HepG2 (cell line): Measurements from ENCODE around the gene ANTKMT. TPM values are rescaled to one million over a fixed set of nuclear protein-coding genes. Genes with fewer than 3 reads are reported as not detected.
A peak's percentile ranks its signal among the peaks of the same experiment; 100 is the strongest.

Experiments
- ATAC-seq: fragments of 200-7000 bp; cut with Tn5 transposase; 3 replicates; pipeline ENCODE4 v1.9.1; 2020; ENCODE audit warnings: mild to moderate bottlenecking, moderate library complexity
- BruUV-seq: library from RNA; stranded (reverse); fragments of 400-500 nt; replicated peaks from 2 replicates; lab custom pipeline; 2021; lab: Mats Ljungman, UMichigan
- CTCF ChIA-PET: fragments of 300-600 bp; formaldehyde crosslinking; extraction: SDS; loops from one replicate; lab custom pipeline; 2021; ENCODE audit warnings: low total read pairs, inconsistent platforms, low intra/inter-chr PET ratio; lab: Yijun Ruan, JAX
- POLR2A ChIA-PET: fragments of 350-600 bp; sonication (Branson Sonifier 250); formaldehyde crosslinking; loops from one replicate; lab custom pipeline; 2020; ENCODE audit warnings: antibody characterized with exemption, inconsistent platforms; lab: Yijun Ruan, JAX
- DNase-seq: peaks from one replicate; pipeline ENCODE4 v3.0.0-alpha.2; 2015; ENCODE audit warnings: low spot score
- FAIRE-seq: peaks from 3 replicates; lab custom pipeline; 2011; peaks lifted over from hg19 to GRCh38; lab: Jason Lieb, UNC
- H2AFZ ChIP-seq: one replicate; pipeline ENCODE4 v1.6.1; 2011; ENCODE audit warnings: low read length, inconsistent platforms
- H3K27ac ChIP-seq: fragments of 300-600 bp; 3 replicates; pipeline ENCODE4 v1.8.0; 2011; ENCODE audit warnings: mixed run types, mild to moderate bottlenecking, mixed read lengths, low read length, inconsistent platforms; ENCODE audit not compliant: insufficient read depth; ENCODE audit errors: extremely low read length
- H3K27me3 ChIP-seq, 2 experiments: fragments of 200-600 bp in 1 of 2; 2 replicates in 1 of 2; 3 replicates in 1 of 2; pipeline versions ENCODE4 v1.6.0 to v1.8.0; 2011; ENCODE audit warnings: low read length in 2 of 2, mild to moderate bottlenecking in 2 of 2, moderate library complexity in 2 of 2, inconsistent platforms in 1 of 2; ENCODE audit not compliant: insufficient read depth in 2 of 2, control insufficient read depth in 1 of 2
- H3K36me3 ChIP-seq, 2 experiments: fragments of 200-600 bp in 1 of 2; replicated peaks in 1 of 2; 2 replicates in 1 of 2; 3 replicates in 1 of 2; pipeline versions ENCODE4 v1.5.1 to v1.8.0; 2011; ENCODE audit warnings: low read length in 2 of 2, inconsistent platforms in 1 of 2; ENCODE audit not compliant: insufficient read depth in 2 of 2, control insufficient read depth in 1 of 2
- H3K4me1 ChIP-seq: 2 replicates; pipeline ENCODE4 v1.5.1; 2012; ENCODE audit warnings: low read length, inconsistent platforms; ENCODE audit not compliant: insufficient read depth
- H3K4me2 ChIP-seq: 2 replicates; pipeline ENCODE4 v1.6.0; 2011; ENCODE audit warnings: low read depth, low read length, inconsistent platforms
- H3K4me3 ChIP-seq, 3 experiments: fragments of 200-600 bp in 1 of 3; sonication (generic), shearing (Covaris generic) in 1 of 3; replicated peaks in 1 of 3; 2 replicates each; pipeline ENCODE4 v1.5.1; 2011 to 2016; ENCODE audit warnings: low read length in 3 of 3, inconsistent platforms in 2 of 3, low read depth in 2 of 3, mild to moderate bottlenecking in 2 of 3, control low read depth in 1 of 3, mixed read lengths in 1 of 3; ENCODE audit not compliant: insufficient read depth in 1 of 3
- H3K79me2 ChIP-seq: one replicate; pipeline ENCODE4 v1.6.1; 2011; ENCODE audit warnings: low read length, inconsistent platforms; ENCODE audit not compliant: insufficient read depth
- H3K9ac ChIP-seq: 2 replicates; pipeline ENCODE4 v1.6.0; 2011; ENCODE audit warnings: mild to moderate bottlenecking, low read depth, low read length, inconsistent platforms; ENCODE audit not compliant: insufficient read depth
- H3K9me3 ChIP-seq: 2 replicates; pipeline ENCODE4 v1.5.1; 2012; ENCODE audit warnings: mild to moderate bottlenecking, low read length
- H4K20me1 ChIP-seq: 2 replicates; pipeline ENCODE4 v1.6.0; 2011; ENCODE audit warnings: inconsistent platforms, mild to moderate bottlenecking, low read length, moderate library complexity; ENCODE audit not compliant: insufficient read depth
- CHCHD3 ChIP-seq: sonication (generic); formaldehyde crosslinking; IDR thresholded peaks from 2 replicates; pipeline ENCODE4 v1.8.0; 2022; ENCODE audit warnings: mild to moderate bottlenecking, missing genetic modification reagents, moderate library complexity
- EED ChIP-seq: sonication (generic); formaldehyde crosslinking; IDR thresholded peaks from 2 replicates; pipeline ENCODE4 v1.5.0; 2020; ENCODE audit warnings: mild to moderate bottlenecking, missing genetic modification reagents
- PCBP1 ChIP-seq: fragments of 200-400 bp; formaldehyde crosslinking; IDR thresholded peaks from 2 replicates; pipeline ENCODE4 v1.6.1; 2017; ENCODE audit warnings: mild to moderate bottlenecking, low read depth, low read length, borderline replicate concordance
- RFX5 ChIP-seq: IDR thresholded peaks from 2 replicates; pipeline ENCODE4 v1.6.1; 2011; ENCODE audit warnings: low read depth, low read length, improper control_type of control experiment
- SOX13 ChIP-seq, 3 experiments: fragments of 450-650 bp in 1 of 3; sonication (generic) in 1 of 3; formaldehyde crosslinking in 1 of 3; IDR thresholded peaks in 2 of 3; conservative IDR thresholded peaks in 1 of 3; 2 replicates each; pipeline versions ENCODE4 v1.5.0 to v1.6.1; 2016 to 2020; ENCODE audit warnings: antibody characterized with exemption in 1 of 3, mild to moderate bottlenecking in 1 of 3, missing compliant biosample characterization in 1 of 3, missing genetic modification reagents in 1 of 3, moderate library complexity in 1 of 3
- ZBTB8A ChIP-seq: sonication (generic); formaldehyde crosslinking; IDR thresholded peaks from 2 replicates; pipeline ENCODE4 v1.4.0; 2020; ENCODE audit warnings: mild to moderate bottlenecking, low read depth, missing genetic modification reagents, borderline replicate concordance
- ZNF138 ChIP-seq: sonication (generic); formaldehyde crosslinking; IDR thresholded peaks from 2 replicates; pipeline ENCODE4 v1.5.0; 2020; ENCODE audit warnings: mild to moderate bottlenecking, low read depth, missing genetic modification reagents
- ZNF350 ChIP-seq: sonication (generic); formaldehyde crosslinking; IDR thresholded peaks from 2 replicates; pipeline ENCODE4 v1.4.0; 2020; ENCODE audit warnings: mild to moderate bottlenecking, low read depth, missing genetic modification reagents, borderline replicate concordance
- ZNF484 ChIP-seq: sonication (generic); formaldehyde crosslinking; IDR thresholded peaks from 2 replicates; pipeline ENCODE4 v1.5.1; 2020; ENCODE audit warnings: mild to moderate bottlenecking, low read depth, missing genetic modification reagents, borderline replicate concordance
- ZNF557 ChIP-seq: sonication (generic); formaldehyde crosslinking; IDR thresholded peaks from 2 replicates; pipeline ENCODE4 v1.4.0; 2020; ENCODE audit warnings: missing genetic modification reagents
- ZNF572 ChIP-seq: sonication (generic); formaldehyde crosslinking; IDR thresholded peaks from 2 replicates; pipeline ENCODE4 v1.5.1; 2020; ENCODE audit warnings: mild to moderate bottlenecking, missing genetic modification reagents
- WGBS: methylation state at CpG from one replicate; pipeline ENCODE4 v1.1.6; 2017; ENCODE audit warnings: low lambda C conversion rate; 5-methylcytosine and 5-hydroxymethylcytosine counted together
- in situ Hi-C: cut with HindIII; loops from 2 replicates; pipeline ENCODE4 v1.10.0; 2017; ENCODE audit warnings: low pct_unique_long_range_greater_than_20kb; ENCODE audit not compliant: extremely low pct_ligation_motif_present
- intact Hi-C: fragments of 100-400 bp; cut with micrococcal nuclease; formaldehyde crosslinking; loops from one replicate; pipeline ENCODE4 v1.10.0; 2022; ENCODE audit not compliant: unreplicated experiment
- polyA plus RNA-seq, 8 experiments: library from polyadenylated mRNA; depleted of rRNA in 3 of 8; stranded (reverse) in 7 of 8; unstranded in 1 of 8; fragments of >200 nt; fragmentation: Illumina TruSeq in 4 of 8; extraction: Trizol in 4 of 8; gene quantifications; 2 replicates each; pipeline versions ENCODE4 v1.2.1 to v1.2.3, GENCODE V29; 2011 to 2016; ENCODE audit warnings: low read depth in 4 of 8, missing spikeins in 1 of 8, mixed read lengths in 1 of 8; ENCODE audit not compliant: insufficient read depth in 1 of 8
- total RNA-seq, 5 experiments: library from RNA; depleted of rRNA; stranded (reverse); fragments of >200 nt; fragmentation: Illumina TruSeq; extraction: Trizol; gene quantifications; 2 replicates each; pipeline ENCODE4 v1.2.3, GENCODE V29; 2016; ENCODE audit warnings: low read depth in 1 of 5
- TF ChIP-seq, protein P1 (sequence below): sonication (generic); formaldehyde crosslinking; IDR thresholded peaks from 2 replicates; pipeline ENCODE4 v1.4.0; 2020; ENCODE audit warnings: missing genetic modification reagents
- TF ChIP-seq, protein P2 (sequence below): IDR thresholded peaks from 2 replicates; pipeline ENCODE4 v1.6.1; 2012; ENCODE audit warnings: inconsistent platforms
- TF ChIP-seq, protein P3 (sequence below): sonication (generic); formaldehyde crosslinking; IDR thresholded peaks from 2 replicates; pipeline ENCODE4 v1.5.1; 2020; ENCODE audit warnings: mild to moderate bottlenecking, missing genetic modification reagents
- TF ChIP-seq, protein P4 (sequence below): IDR thresholded peaks from 2 replicates; pipeline ENCODE4 v1.6.1; 2016; ENCODE audit warnings: missing compliant biosample characterization, missing genetic modification reagents, borderline replicate concordance

Gene ANTKMT
- total and polyA plus RNA-seq, 2 of the 13 experiments (the other 11 are each of a cell fraction or from before 2014, with no cell fraction given): 7.5 to 47.8 TPM

DNA sequence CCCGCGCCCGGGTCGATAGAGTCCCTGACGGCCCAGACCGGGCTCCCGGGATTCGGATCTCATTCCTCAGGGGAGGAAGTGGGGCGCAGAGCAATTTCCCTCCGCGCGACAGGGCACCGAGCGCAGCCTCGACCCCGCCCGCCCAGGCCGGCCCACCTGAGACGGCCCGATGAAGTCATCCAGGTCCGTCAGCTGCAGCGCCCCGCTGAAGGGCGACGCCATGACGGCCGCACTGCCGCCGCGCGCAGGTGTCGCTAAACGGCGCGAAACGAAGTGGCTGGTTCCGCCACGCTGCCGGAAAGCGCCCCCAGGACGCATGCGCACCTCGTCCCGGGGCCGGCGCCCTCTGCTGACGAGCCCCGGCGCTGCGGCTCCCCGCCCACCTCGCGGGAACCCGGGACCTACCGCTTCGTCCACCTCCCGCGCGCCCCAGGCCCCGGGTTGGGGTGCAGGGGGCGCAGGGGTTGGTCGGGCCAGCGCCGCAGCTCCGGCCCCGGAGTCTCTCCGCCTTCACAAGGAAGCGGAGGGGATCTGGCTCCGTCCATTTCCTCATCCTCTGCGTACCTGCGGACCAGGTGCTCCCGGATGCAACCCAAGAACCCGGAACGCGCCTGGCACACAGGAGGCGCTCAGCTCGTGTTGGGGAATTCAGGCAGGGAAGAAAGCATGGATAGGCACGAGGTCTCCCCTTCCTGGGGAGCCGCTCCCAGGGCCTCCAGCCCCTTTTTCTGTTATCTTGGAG lies 20.0 kb downstream of the ANTKMT start, which contains the start of gene CIAO3:
CIAO3 (minus strand) TSS at position 234 of the 742 bp plus-strand sequence; CDS start at position 222, 12 bp downstream.
- H3K4me1 ChIP-seq: peaks cover 18% of the 10 kb centered on the region
- BruUV-seq: no TSS peak
- TF ChIP-seq EED (CRISPR knock-in tag) (0 out of 2 replicates have a peak, but pooled peaks have one; percentile 40), ZNF138 (CRISPR knock-in tag) (peak; percentile 78; the same call in 1 of the 2 replicates), CHCHD3 (CRISPR knock-in tag) (peak; percentile 67), ZNF557 (CRISPR knock-in tag) (no peak), ZBTB8A (CRISPR knock-in tag) (no peak), PCBP1 (peak; percentile 48; the same call in 1 of the 2 replicates), SOX13 (IDR thresholded peaks at IDR 0.05) (no peak), SOX13 (CRISPR knock-in tag; conservative IDR thresholded peaks at IDR 0.05 in 1 of 2, IDR thresholded peaks at IDR 0.05 in 1 of 2) (peak in 1 of 2 experiments; percentile 6; a peak in 1 of 4 replicates), ZNF350 (0 out of 2 replicates have a peak, but pooled peaks have one; percentile 31), RFX5 (no peak), ZNF484 (CRISPR knock-in tag) (no peak), ZNF572 (CRISPR knock-in tag) (no peak)
- TF ChIP-seq, protein P1, sequence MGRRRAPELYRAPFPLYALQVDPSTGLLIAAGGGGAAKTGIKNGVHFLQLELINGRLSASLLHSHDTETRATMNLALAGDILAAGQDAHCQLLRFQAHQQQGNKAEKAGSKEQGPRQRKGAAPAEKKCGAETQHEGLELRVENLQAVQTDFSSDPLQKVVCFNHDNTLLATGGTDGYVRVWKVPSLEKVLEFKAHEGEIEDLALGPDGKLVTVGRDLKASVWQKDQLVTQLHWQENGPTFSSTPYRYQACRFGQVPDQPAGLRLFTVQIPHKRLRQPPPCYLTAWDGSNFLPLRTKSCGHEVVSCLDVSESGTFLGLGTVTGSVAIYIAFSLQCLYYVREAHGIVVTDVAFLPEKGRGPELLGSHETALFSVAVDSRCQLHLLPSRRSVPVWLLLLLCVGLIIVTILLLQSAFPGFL (CRISPR knock-in tag): no peak
- TF ChIP-seq, protein P2, sequence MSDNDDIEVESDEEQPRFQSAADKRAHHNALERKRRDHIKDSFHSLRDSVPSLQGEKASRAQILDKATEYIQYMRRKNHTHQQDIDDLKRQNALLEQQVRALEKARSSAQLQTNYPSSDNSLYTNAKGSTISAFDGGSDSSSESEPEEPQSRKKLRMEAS: peak; percentile 89
- TF ChIP-seq, protein P3, sequence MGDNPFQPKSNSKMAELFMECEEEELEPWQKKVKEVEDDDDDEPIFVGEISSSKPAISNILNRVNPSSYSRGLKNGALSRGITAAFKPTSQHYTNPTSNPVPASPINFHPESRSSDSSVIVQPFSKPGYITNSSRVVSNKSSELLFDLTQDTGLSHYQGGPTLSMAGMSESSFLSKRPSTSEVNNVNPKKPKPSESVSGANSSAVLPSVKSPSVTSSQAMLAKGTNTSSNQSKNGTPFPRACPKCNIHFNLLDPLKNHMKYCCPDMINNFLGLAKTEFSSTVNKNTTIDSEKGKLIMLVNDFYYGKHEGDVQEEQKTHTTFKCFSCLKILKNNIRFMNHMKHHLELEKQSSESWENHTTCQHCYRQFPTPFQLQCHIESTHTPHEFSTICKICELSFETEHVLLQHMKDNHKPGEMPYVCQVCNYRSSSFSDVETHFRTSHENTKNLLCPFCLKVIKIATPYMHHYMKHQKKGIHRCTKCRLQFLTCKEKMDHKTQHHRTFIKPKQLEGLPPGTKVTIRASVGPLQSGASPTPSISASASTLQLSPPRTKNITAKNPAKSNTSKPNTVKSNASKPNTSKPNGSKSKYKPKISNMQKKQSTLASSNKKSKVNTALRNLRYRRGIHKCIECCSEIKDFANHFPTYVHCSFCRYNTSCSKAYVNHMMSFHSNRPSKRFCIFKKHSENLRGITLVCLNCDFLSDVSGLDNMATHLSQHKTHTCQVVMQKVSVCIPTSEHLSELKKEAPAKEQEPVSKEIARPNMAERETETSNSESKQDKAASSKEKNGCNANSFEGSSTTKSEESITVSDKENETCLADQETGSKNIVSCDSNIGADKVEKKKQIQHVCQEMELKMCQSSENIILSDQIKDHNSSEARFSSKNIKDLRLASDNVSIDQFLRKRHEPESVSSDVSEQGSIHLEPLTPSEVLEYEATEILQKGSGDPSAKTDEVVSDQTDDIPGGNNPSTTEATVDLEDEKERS (CRISPR knock-in tag): no peak
- TF ChIP-seq, protein P4, sequence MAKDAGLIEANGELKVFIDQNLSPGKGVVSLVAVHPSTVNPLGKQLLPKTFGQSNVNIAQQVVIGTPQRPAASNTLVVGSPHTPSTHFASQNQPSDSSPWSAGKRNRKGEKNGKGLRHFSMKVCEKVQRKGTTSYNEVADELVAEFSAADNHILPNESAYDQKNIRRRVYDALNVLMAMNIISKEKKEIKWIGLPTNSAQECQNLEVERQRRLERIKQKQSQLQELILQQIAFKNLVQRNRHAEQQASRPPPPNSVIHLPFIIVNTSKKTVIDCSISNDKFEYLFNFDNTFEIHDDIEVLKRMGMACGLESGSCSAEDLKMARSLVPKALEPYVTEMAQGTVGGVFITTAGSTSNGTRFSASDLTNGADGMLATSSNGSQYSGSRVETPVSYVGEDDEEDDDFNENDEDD (CRISPR knock-in tag): peak; percentile 79; the same call in 1 of the 2 replicates

More for the DNA sequence above, 20.0 kb downstream of the ANTKMT start, which contains the start of gene CIAO3:
- Histone ChIP-seq H3K27ac (peak within 1 kb of the TSS; percentile 59), H3K9ac (peak within 1 kb of the TSS; percentile 86), H3K4me3 (peak within 1 kb of the TSS; percentile 94 to 97 (median 95)), H4K20me1 (no peaks in the 10 kb centered on the region), H3K27me3 (no peaks in the 10 kb centered on the region), H2AFZ (no peak within 1 kb of the TSS), H3K36me3 (peaks cover 0 to 9% of the 10 kb centered on the region in 2 experiments; a peak in 2 of 5 replicates), H3K4me2 (peak within 1 kb of the TSS; percentile 88), H3K9me3 (no peaks in the 10 kb centered on the region), H3K79me2 (no peaks in the 10 kb centered on the region)
- POLR2A ChIA-PET: interaction anchor here (0.8 to 3.3 kb wide), 10 partner anchors 9 to 47 kb away, joined by 3 to 22 read pairs (median 4); partner anchors contain the start of genes ANTKMT, CCDC78, CHTF18 and HAGHL
- peak; percentile 21 for FAIRE-seq
- WGBS: 3% methylated on average over 15 of the region's 79 CpGs
- intact Hi-C loops: no loop called here
- DNase-seq: peak; percentile 79
- in situ Hi-C loops: loop anchor here (5.0 kb wide), 1 partner anchor 46 kb away; the partner anchor contains the start of genes CHTF18 and RPUSD1
- ATAC-seq: peak; percentile 85
- CTCF ChIA-PET: interaction anchor here (1.3 kb wide), 1 partner anchor 28 kb away, joined by 3 read pairs; no protein-coding TSS in a partner anchor
